A549 (cell line): Measurements from ENCODE around the gene ESD. TPM values are rescaled to one million over a fixed set of nuclear protein-coding genes. Genes with fewer than 3 reads are reported as not detected.

Source experiments
- ATAC-seq, 2 experiments: fragments of 200-7000 bp in 1 of 2; fragments of >200 bp in 1 of 2; cut with Nextera tagmentation in 1 of 2; cut with Tn5 transposase in 1 of 2; 3 replicates each; pipeline versions ENCODE4 v1.8.0 to v1.9.1; 2018 to 2020; ENCODE audit warnings: mild to moderate bottlenecking in 1 of 2, moderate library complexity in 1 of 2
- CTCF ChIA-PET: fragments of 300-600 bp; sonication (Branson Sonifier 250); formaldehyde crosslinking; extraction: SDS; loops from one replicate; lab custom pipeline; 2021; ENCODE audit warnings: antibody characterized with exemption, inconsistent platforms; lab: Yijun Ruan, JAX
- POLR2A ChIA-PET: fragments of 350-600 bp; formaldehyde crosslinking; extraction: SDS; loops from one replicate; lab custom pipeline; 2021; ENCODE audit warnings: antibody characterized with exemption, inconsistent platforms; lab: Yijun Ruan, JAX
- DNase-seq, 2 experiments: peaks; one replicate each; pipeline versions ENCODE4 v3.0.0 to v3.0.0-alpha.2; 2011 to 2016; ENCODE audit warnings: low read depth in 1 of 2, low spot score in 1 of 2
- FAIRE-seq: peaks from 2 replicates; lab custom pipeline; 2011; peaks lifted over from hg19 to GRCh38; lab: Jason Lieb, UNC
- H3K27ac ChIP-seq, 2 experiments: fragments of >200 bp; sonication (Bioruptor Twin); formaldehyde crosslinking; 3 replicates each; pipeline ENCODE4 v1.5.1; 2016 to 2017
- H3K4me1 ChIP-seq: fragments of >200 bp; sonication (Bioruptor Twin); formaldehyde crosslinking; 3 replicates; pipeline ENCODE4 v1.6.1; 2016
- H3K4me2 ChIP-seq: fragments of >200 bp; sonication (Bioruptor Twin); formaldehyde crosslinking; 3 replicates; pipeline ENCODE4 v1.6.1; 2016
- H3K4me3 ChIP-seq: fragments of >200 bp; sonication (Bioruptor Twin); formaldehyde crosslinking; 3 replicates; pipeline ENCODE4 v1.5.1; 2016
- H3K9me3 ChIP-seq: fragments of >200 bp; sonication (Bioruptor Twin); formaldehyde crosslinking; 3 replicates; pipeline ENCODE4 v1.6.1; 2016
- CBX2 ChIP-seq: fragments of 200-600 bp; sonication (generic); IDR thresholded peaks from 2 replicates; pipeline ENCODE4 v1.6.1; 2016; ENCODE audit warnings: low read depth, mild to moderate bottlenecking, borderline replicate concordance
- CEBPB ChIP-seq, 2 experiments: fragments of >200 bp in 1 of 2; sonication (Bioruptor Twin) in 1 of 2; formaldehyde crosslinking in 1 of 2; IDR thresholded peaks; 2 replicates each; pipeline ENCODE4 v1.6.1; 2012 to 2016
- CHD2 ChIP-seq: fragments of 150-350 bp; IDR thresholded peaks from 2 replicates; pipeline ENCODE4 v1.6.1; 2014; ENCODE audit warnings: low read length; ENCODE audit not compliant: partially characterized antibody
- EHF ChIP-seq: fragments of 250-450 bp; sonication (Bioruptor Pico); IDR thresholded peaks from 2 replicates; pipeline ENCODE4 v1.5.0; 2020; ENCODE audit warnings: mild to moderate bottlenecking
- EHMT2 ChIP-seq: fragments of 200-600 bp; sonication (generic); IDR thresholded peaks from 2 replicates; pipeline ENCODE4 v1.6.1; 2016; ENCODE audit warnings: antibody characterized with exemption, low read depth, mild to moderate bottlenecking, moderate library complexity
- EP300 ChIP-seq, 2 experiments: fragments of >200 bp; sonication (Bioruptor Twin); formaldehyde crosslinking; IDR thresholded peaks; 2 replicates in 1 of 2; 3 replicates in 1 of 2; pipeline ENCODE4 v1.6.1; 2016 to 2017
- ESRRA ChIP-seq: fragments of 150-350 bp; IDR thresholded peaks from 2 replicates; pipeline ENCODE4 v1.6.1; 2014; ENCODE audit warnings: mild to moderate bottlenecking, low read length, borderline replicate concordance
- FOSB ChIP-seq: fragments of 250-450 bp; sonication (Bioruptor Pico); IDR thresholded peaks from 2 replicates; pipeline ENCODE4 v1.5.0; 2020; ENCODE audit warnings: mild to moderate bottlenecking, moderate library complexity
- HOXA7 ChIP-seq: fragments of 250-450 bp; sonication (Bioruptor Pico); IDR thresholded peaks from 2 replicates; pipeline ENCODE4 v1.5.0; 2020; ENCODE audit warnings: mild to moderate bottlenecking, moderate library complexity
- HOXB13 ChIP-seq: fragments of 250-450 bp; sonication (Bioruptor Pico); IDR thresholded peaks from 2 replicates; pipeline ENCODE4 v1.5.0; 2020; ENCODE audit warnings: low read depth, mild to moderate bottlenecking, moderate library complexity
- JUNB ChIP-seq: fragments of >200 bp; sonication (Bioruptor Twin); formaldehyde crosslinking; IDR thresholded peaks from 2 replicates; pipeline ENCODE4 v1.6.1; 2016
- KDM1A ChIP-seq: fragments of 200-600 bp; sonication (generic); IDR thresholded peaks from 2 replicates; pipeline ENCODE4 v1.6.1; 2016; ENCODE audit warnings: low read depth, mild to moderate bottlenecking
- MAFK ChIP-seq: fragments of 450-650 bp; IDR thresholded peaks from 2 replicates; pipeline ENCODE4 v1.6.1; 2014; ENCODE audit not compliant: partially characterized antibody
- NPAS2 ChIP-seq: fragments of 250-450 bp; sonication (Bioruptor Pico); IDR thresholded peaks from 2 replicates; pipeline ENCODE4 v1.8.0; 2022; ENCODE audit warnings: mild to moderate bottlenecking, moderate library complexity, borderline replicate concordance
- PHF8 ChIP-seq: fragments of 200-600 bp; sonication (generic); IDR thresholded peaks from 2 replicates; pipeline ENCODE4 v1.6.1; 2016; ENCODE audit warnings: low read depth, mild to moderate bottlenecking, antibody characterized with exemption, moderate library complexity, borderline replicate concordance
- POLR2A ChIP-seq: IDR thresholded peaks from 2 replicates; pipeline ENCODE4 v1.6.1; 2012; ENCODE audit warnings: mild to moderate bottlenecking, low read length
- RCOR1 ChIP-seq: fragments of 150-350 bp; IDR thresholded peaks from 2 replicates; pipeline ENCODE4 v1.6.1; 2014; ENCODE audit warnings: antibody characterized with exemption, low read length, low read depth
- RNF2 ChIP-seq: fragments of 200-600 bp; sonication (generic); IDR thresholded peaks from 2 replicates; pipeline ENCODE4 v1.6.1; 2016; ENCODE audit warnings: low read depth, mild to moderate bottlenecking, antibody characterized with exemption, moderate library complexity, borderline replicate concordance
- TP53 ChIP-seq: fragments of 250-450 bp; sonication (Bioruptor Pico); IDR thresholded peaks from 2 replicates; pipeline ENCODE4 v1.5.0; 2021; ENCODE audit warnings: mild to moderate bottlenecking, moderate library complexity
- ZFP36 ChIP-seq: fragments of 450-650 bp; IDR thresholded peaks from 2 replicates; pipeline ENCODE4 v1.6.1; 2014; ENCODE audit warnings: borderline replicate concordance; ENCODE audit not compliant: partially characterized antibody
- ZNF302 ChIP-seq: fragments of 250-450 bp; sonication (Bioruptor Pico); IDR thresholded peaks from 2 replicates; pipeline ENCODE4 v1.9.0; 2021; ENCODE audit warnings: inconsistent platforms, mild to moderate bottlenecking, moderate library complexity
- WGBS: methylation state at CpG from one replicate; pipeline ENCODE4 v1.1.6; 2017; ENCODE audit errors: missing lambda C conversion rate; 5-methylcytosine and 5-hydroxymethylcytosine counted together
- polyA plus RNA-seq, 4 experiments: library from polyadenylated mRNA; depleted of rRNA in 3 of 4; stranded (reverse); fragments of >200 nt; fragmentation: RNase III in 1 of 4; extraction: RNeasy Plus Mini Kit Qiagen cat#74134 plus additional on column Dnase treatment in 1 of 4; gene quantifications; 2 replicates in 3 of 4; 3 replicates in 1 of 4; pipeline ENCODE4 v1.2.3, GENCODE V29; 2011 to 2017
- TF ChIP-seq, protein P1 (sequence below): fragments of 250-450 bp; sonication (Bioruptor Pico); IDR thresholded peaks from 2 replicates; pipeline ENCODE4 v1.5.0; 2020; ENCODE audit warnings: low read depth, mild to moderate bottlenecking, moderate library complexity
- TF ChIP-seq, protein P2 (sequence below): fragments of >200 bp; sonication (Bioruptor Twin); formaldehyde crosslinking; IDR thresholded peaks from 3 replicates; pipeline ENCODE4 v1.6.1; 2016
- TF ChIP-seq, protein P3 (sequence below): fragments of 250-450 bp; sonication (Bioruptor Pico); IDR thresholded peaks from 2 replicates; pipeline ENCODE4 v1.5.0; 2021; ENCODE audit warnings: mild to moderate bottlenecking, moderate library complexity, borderline replicate concordance

ESD gene
- polyA plus RNA-seq, 2 of the 4 experiments (the other 2 are of a cell fraction): 107 to 122 TPM

DNA sequence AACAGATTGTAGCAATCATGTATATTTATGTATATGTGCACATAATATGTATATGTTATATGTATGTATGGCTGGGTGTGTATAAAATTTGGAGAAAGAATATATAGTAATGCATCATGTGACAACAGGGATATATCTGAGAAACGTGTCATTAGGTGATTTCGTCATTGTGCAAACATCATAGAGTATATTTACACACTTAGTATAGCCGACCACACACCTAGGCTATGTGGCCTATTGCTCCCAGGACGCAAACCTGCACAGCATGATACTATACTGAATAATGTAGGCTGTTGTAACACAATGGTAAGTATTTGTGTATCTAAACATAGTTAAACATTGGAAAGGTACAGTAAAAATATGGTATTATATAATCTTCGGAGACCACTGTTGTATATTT is 43.8 kb downstream of the ESD start:
- Histone ChIP-seq H3K4me1 (no peaks in the 10 kb centered on the region), H3K4me3 (no peak overlapping the region), H3K9me3 (no peaks in the 10 kb centered on the region), H3K27ac (no peak overlapping the region), H3K4me2 (no peak overlapping the region)
- WGBS: 46% methylated on average over 5 of the region's 5 CpGs
- TF ChIP-seq CEBPB (IDR thresholded peaks at IDR 0.05): no peak
- no peak for TF ChIP-seq TP53 (CRISPR knock-in tag)
- TF ChIP-seq ESRRA: no peak
- no peak for TF ChIP-seq NPAS2 (CRISPR knock-in tag)
- TF ChIP-seq JUNB: no peak
- TF ChIP-seq POLR2A: no peak
- no peak for TF ChIP-seq CBX2
- ChIA-PET CTCF (no interaction called here), POLR2A (no interaction called here)
- DNase-seq: no peak
- FAIRE-seq: no peak
- ATAC-seq: no peak

DNA sequence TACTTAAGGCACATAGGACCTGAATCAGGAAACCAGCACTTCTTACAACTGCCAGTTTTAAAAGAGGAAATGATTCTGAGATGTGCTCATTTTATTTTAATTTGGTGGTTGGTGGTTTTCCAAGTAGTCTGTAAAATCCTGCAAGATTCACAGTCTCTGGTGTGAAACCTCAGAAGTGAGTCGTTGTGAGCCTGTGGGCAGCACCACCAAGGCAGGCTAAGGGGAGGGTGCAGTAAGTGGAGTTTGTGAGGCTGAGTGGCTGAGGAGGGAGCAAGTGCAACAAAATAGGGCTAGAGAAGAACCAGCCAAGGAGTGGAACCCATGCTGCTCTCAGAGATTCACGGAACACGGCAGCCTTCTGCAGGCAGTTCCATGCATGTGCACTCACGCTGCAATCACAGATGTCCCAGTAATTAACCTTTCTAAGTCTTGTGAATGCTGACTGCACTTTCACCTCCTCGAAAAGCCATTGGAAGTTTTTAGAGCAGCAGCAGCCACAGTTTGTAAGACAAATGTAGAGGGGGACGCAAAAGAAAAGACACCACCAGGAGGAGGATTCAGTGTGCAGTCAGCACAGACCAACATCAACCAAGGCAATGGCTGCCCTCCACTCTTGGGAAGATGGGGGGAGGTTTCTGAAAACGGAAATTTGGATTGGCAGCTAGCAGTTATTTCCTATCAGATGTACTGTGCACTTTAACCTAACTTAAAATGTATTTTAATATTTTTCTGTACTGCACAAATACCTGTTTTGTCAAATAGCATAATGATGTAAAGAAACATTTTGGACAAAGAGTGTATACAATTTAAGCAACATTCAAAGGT is 44.9 kb downstream of the ESD start:
- no peak overlapping the region for H3K4me2 ChIP-seq
- POLR2A ChIA-PET: no interaction called here
- 92% methylated on average over 7 of the region's 7 CpGs for WGBS
- H3K4me3 ChIP-seq: no peak overlapping the region
- DNase-seq: no peak
- no peak for FAIRE-seq
- no peaks in the 10 kb centered on the region for H3K4me1 ChIP-seq
- TF ChIP-seq KDM1A (no peak), HOXB13 (CRISPR knock-in tag) (no peak), PHF8 (no peak), MAFK (no peak), ZNF302 (CRISPR knock-in tag) (no peak), TP53 (CRISPR knock-in tag) (no peak), CHD2 (no peak), EP300 (IDR thresholded peaks at IDR 0.05) (no peak)
- TF ChIP-seq, protein P1, sequence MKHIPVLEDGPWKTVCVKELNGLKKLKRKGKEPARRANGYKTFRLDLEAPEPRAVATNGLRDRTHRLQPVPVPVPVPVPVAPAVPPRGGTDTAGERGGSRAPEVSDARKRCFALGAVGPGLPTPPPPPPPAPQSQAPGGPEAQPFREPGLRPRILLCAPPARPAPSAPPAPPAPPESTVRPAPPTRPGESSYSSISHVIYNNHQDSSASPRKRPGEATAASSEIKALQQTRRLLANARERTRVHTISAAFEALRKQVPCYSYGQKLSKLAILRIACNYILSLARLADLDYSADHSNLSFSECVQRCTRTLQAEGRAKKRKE (CRISPR knock-in tag): no peak
- TF ChIP-seq, all 56 proteins: peak for 0
- Histone ChIP-seq H3K27ac (no peak overlapping the region), H3K9me3 (no peaks in the 10 kb centered on the region)
- CTCF ChIA-PET: no interaction called here
- no peak for ATAC-seq

- POLR2A ChIA-PET: no interaction called here
- no peak for ATAC-seq
- no peak overlapping the region for H3K4me3 ChIP-seq
- CTCF ChIA-PET: no interaction called here
- no peak for FAIRE-seq
- H3K4me2 ChIP-seq: no peak overlapping the region
- TF ChIP-seq ZFP36 (no peak), EHMT2 (no peak), RCOR1 (no peak), FOSB (CRISPR knock-in tag) (no peak), RNF2 (no peak), EHF (CRISPR knock-in tag) (no peak), HOXA7 (CRISPR knock-in tag) (no peak)
- TF ChIP-seq, protein P2, sequence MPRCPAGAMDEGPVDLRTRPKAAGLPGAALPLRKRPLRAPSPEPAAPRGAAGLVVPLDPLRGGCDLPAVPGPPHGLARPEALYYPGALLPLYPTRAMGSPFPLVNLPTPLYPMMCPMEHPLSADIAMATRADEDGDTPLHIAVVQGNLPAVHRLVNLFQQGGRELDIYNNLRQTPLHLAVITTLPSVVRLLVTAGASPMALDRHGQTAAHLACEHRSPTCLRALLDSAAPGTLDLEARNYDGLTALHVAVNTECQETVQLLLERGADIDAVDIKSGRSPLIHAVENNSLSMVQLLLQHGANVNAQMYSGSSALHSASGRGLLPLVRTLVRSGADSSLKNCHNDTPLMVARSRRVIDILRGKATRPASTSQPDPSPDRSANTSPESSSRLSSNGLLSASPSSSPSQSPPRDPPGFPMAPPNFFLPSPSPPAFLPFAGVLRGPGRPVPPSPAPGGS: no peak
- TF ChIP-seq, protein P3, sequence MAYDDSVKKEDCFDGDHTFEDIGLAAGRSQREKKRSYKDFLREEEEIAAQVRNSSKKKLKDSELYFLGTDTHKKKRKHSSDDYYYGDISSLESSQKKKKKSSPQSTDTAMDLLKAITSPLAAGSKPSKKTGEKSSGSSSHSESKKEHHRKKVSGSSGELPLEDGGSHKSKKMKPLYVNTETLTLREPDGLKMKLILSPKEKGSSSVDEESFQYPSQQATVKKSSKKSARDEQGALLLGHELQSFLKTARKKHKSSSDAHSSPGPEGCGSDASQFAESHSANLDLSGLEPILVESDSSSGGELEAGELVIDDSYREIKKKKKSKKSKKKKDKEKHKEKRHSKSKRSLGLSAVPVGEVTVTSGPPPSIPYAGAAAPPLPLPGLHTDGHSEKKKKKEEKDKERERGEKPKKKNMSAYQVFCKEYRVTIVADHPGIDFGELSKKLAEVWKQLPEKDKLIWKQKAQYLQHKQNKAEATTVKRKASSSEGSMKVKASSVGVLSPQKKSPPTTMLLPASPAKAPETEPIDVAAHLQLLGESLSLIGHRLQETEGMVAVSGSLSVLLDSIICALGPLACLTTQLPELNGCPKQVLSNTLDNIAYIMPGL: no peak
- no peak for DNase-seq
- no peak overlapping the region for H3K27ac ChIP-seq
- no peaks in the 10 kb centered on the region for H3K9me3 ChIP-seq
- WGBS: 78% methylated on average over 2 of the region's 2 CpGs
- no peaks in the 10 kb centered on the region for H3K4me1 ChIP-seq
Observed at GRCh38 chr13:46749951-46750350, 47.0 kb downstream of the ESD start.
